ENCODE data around the gene SLC22A8.

- TF ChIP-seq CTCF (IDR thresholded peaks at IDR 0.05) (no peak), POLR2AphosphoS5 (IDR thresholded peaks at IDR 0.05) (no peak), POLR2A (IDR thresholded peaks at IDR 0.05) (no peak), EP300 (IDR thresholded peaks at IDR 0.05) (no peak)
Measured at GRCh38 chr11:62996271-62996670, 19.4 kb downstream of the SLC22A8 start.

Data from gastroesophageal sphincter (tissue), 3 donors.